GM11168 (cell line): ENCODE results near the gene PFN1.
"Not testable (repeated sequence)": the region's sequence is repeated elsewhere in the genome, so short reads cannot be mapped to it uniquely, and the experiment has no call there.

ENCODE experiments used
- in situ Hi-C: fragments of 300-500 bp; cut with MboI; formaldehyde crosslinking; loops from one replicate; pipeline ENCODE4 v1.12.0; 2022; ENCODE audit warnings: low sequenced_read_pairs; ENCODE audit not compliant: unreplicated experiment

The PFN1 gene

DNA sequence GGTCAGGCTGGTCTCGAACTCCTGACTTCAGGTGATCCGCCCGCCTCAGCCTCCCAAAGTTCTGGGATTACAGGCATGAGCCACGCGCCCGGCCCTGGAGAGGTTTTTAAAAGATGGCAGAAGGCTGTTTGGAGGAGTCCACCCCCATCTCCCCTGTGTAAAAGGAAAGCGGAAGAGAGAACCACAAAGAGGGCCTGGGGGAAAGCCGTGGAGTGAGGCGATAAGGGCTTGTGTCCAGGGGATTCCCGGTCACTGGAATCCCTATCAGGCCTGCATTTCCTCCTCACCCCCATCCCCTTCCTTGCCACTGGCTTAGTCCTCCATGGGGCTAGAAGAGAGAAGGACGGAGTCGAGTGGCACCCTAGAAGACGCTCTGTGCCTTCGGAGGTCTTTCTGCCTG lies 16.4 kb downstream of the PFN1 start, which contains the start of gene GP1BA:
GP1BA (plus strand) TSS at position 315 of the 400 bp plus-strand sequence. CDS start 328 bp downstream, outside the sequence.
- in situ Hi-C loops = no loop called here

DNA sequence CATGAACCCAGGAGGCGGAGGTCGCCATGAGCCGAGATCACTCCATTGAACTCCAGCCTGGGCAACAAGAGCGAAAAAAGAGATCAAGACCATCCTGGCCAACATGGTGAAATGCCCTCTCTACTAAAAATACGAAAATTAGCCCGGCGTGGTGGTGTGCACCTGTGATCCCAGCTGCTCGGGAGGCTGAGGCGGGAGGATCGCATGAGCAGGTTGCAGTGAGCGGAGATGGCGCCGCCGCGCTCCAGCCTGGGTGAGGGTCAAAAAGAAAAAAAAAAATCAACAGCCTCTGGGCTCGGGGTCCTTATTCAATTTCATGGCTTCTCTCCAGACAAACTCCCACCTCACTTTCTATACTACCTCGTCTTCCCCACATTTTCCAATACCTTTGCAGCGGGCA lies 19.4 kb downstream of the PFN1 start:
- in situ Hi-C loops = no loop called here

DNA sequence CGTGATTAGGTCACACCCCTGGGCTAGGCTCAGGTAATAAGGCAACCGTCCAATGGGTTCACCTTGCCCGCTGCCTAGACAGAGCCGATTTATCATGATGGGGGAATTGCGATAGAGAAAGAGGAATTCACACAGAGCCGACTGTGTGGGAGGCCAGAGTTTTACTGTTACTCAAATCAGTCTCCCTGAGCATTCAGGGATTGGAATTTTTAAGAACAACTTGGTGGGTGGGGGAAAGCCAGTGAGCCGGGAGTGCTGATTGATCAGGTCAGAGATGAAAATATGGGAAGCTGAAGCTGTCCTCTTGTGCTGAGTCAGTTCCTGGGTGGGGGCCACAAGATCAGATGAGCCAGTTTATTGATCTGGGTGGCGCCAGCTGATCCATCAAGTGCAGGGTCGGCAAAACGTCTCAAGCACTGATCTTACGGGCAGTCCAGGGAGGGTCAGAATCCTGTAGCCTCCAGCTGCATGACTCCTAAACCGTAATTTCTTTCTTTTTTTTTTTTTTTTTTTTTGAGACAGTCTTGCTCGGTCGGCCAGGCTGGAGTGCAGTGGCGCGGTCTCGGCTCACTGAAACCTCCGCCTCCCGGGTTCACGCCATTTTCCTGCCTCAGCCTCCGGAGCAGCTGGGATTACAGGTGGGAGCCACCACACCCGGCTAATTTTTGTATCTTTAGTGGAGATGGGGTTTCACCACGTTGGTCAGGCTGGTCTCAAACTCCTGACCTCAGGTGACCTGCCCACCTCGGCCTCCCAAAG lies 21.6 kb downstream of the PFN1 start:
- in situ Hi-C loops = not testable (repeated sequence)

DNA sequence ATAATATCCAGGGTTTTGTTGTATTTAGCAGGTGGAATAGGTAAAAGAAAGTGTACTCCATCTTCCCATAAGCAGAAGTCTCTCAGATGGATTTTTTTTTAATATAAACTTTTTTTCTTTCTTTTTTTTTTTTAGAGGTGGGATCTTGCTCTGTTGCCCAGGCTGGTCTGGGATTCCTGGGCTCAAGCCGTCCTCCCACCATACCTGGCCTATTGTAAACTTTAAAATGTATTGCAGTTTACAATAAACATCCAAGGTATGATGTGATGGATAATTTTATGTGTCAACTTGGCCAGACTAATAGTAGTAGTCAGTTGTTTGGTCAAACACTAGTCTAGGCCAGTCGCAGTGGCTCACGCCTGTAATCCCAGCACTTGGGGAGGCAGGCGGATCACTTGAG lies 27.0 kb downstream of the PFN1 start:
- in situ Hi-C loops = no loop called here

DNA sequence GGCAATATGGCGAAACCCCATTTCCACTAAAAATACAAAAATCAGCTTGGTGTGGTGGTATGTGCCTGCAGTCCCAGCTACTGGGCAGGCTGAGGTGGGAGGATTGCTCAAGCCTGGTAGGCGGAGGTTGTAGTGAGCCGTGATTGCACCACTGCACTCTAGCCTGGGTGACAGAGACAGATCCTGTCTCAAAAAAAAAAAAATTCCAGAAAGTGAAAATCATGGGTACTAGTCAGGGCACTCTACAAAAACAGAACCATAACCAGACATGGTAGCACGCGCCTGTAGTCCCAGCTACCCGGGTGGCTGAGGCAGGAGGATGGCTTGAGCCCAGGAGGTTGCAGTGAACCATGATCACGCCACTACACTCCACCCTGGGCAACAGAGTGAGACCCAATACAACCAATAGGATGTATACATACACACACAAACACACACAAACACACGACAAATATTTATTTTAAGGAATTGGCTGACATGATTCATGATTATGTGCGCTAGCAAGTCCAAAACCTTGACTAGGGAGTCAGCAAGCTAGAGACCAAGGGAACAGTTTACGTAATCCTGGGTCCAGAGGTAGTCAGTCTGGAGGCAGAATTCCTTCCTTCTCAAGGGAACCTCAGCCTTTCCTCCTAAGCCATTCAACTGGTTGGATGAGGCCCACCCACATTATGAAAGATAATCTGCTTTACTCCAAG lies 27.8 kb downstream of the PFN1 start:
- in situ Hi-C loops = no loop called here

DNA sequence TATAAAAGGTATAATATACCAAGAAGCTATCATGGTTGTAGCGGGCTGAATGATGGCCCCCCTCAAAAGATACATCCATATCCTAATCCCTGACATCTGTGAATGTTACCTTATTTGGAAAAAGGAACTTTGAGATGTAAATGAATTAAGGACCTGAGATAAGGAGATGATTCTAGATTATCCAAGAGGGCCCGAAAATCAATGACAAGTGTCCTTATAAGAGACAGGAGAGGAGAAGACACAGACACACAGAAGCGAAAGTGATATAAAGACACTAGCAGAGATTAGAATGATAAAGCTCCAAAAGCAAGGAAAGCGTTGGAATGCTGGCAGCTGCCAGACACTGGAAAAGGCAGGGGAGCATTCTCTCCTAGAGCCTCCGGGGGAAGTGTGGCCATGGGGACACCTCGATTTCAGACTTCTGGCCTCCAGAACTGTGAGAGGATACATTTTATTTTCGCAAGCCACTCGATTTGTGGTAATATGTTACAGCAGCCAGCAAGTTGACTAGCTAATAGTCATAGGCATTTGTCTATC lies 28.8 kb downstream of the PFN1 start:
- in situ Hi-C loops = no loop called here

DNA sequence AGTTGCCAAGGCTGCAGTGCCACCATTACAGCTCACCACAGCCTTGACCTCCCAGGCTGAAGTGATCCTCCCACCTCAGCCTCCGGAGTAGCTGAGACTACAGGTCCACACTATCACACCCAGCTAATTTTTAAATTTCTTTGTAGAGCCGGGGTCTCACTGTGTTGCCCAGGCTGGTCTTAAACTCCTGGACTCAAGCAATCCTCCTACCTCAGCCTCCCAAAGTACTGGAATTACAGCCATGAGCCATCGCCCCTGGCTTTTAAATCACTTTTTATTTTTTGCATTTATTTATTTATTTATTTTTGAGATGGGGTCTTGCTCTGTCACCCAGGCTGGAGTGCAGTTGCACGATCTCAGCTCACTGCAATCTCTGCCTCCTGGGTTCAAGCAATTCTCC lies 33.8 kb downstream of the PFN1 start:
- in situ Hi-C loops = not testable (repeated sequence)

DNA sequence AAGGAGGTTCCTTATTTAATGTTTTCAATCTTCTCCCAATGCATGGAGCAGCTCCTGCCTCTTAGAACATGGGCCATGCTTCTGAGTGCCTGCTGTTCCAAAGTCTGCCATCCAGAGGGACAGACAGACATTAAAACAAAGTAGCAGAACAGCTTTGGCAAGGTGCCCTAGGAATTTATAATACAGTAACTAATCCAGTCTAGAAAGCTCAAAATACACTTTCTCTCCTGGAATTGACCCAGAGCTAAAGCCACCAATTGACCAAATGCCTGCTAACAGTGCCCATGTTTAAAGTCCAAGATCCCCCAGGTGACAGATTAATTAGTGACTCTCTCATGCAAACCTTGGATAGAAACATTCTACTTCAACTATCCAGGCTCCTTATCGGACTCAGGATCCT lies 34.3 kb downstream of the PFN1 start:
- in situ Hi-C loops = no loop called here

DNA sequence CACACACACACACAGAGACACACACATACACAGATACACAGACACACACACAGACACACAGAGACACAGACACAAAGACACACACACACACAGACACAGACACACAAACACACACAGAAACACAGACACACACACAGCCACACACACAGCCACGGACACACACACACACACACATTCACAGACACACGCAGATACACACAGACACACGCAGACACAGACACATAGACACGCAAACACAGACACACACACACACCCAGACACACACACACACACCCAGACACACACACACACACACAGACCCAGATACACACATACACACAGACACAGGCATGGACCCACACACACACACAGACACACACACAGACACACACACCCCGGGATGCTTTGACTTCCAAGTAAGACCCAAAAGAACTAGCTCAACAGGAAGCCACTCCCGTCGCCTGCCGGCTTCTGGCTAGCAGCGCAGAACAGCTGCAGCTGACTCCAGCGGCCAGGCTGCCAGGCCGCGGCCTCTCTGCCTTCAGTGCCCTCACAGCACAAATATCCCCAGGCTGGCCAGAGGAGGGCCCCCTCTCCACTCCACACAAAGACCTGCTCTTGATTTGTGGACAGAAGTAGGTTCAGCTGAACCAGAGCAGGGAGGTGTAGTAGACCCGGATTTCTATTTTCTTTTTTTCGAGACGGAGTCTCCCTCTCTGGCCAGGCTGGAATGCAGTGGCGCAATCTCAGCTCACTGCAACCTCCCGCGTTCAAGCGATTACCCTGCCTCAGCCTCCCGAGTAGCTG lies 39.4 kb downstream of the PFN1 start:
- in situ Hi-C loops = no loop called here

DNA sequence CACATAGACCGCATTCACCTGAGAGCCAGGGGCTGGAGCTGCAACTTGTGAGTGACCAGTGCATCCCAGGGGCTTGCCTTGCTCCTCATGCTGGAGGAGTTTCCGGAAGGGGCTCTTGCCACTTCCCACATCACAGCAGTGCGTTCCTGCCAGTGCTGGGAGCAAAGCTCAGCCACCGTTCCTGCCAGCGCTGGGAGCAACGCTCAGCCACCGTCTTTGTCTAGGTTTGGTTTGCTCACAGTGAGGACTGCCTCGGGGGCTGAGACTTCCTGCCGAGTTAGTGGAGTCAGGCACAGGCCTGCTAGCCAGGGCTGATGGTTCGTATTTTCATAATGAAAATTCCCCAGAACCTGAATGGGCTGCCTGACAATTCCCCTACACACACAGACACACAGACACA lies 40.0 kb downstream of the PFN1 start:
- in situ Hi-C loops = no loop called here

DNA sequence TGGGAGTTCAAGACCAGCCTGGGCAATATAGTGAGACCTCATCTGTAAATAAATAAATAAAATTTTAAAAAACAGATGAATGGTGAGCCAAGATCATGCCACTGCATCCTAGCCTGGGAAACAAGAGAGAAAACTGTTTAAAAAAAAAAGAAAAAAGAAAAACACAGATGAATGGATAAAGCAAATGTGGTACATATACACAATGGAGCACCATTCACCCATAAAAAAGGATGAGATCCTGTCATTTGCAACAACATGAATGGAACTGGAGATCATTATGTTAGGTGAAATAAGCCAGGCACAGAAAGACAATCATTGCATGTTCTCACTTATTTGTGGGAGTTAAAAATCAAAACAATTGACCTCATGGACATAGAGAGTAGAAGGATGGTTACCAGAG lies 41.7 kb downstream of the PFN1 start:
- in situ Hi-C loops = not testable (repeated sequence)

DNA sequence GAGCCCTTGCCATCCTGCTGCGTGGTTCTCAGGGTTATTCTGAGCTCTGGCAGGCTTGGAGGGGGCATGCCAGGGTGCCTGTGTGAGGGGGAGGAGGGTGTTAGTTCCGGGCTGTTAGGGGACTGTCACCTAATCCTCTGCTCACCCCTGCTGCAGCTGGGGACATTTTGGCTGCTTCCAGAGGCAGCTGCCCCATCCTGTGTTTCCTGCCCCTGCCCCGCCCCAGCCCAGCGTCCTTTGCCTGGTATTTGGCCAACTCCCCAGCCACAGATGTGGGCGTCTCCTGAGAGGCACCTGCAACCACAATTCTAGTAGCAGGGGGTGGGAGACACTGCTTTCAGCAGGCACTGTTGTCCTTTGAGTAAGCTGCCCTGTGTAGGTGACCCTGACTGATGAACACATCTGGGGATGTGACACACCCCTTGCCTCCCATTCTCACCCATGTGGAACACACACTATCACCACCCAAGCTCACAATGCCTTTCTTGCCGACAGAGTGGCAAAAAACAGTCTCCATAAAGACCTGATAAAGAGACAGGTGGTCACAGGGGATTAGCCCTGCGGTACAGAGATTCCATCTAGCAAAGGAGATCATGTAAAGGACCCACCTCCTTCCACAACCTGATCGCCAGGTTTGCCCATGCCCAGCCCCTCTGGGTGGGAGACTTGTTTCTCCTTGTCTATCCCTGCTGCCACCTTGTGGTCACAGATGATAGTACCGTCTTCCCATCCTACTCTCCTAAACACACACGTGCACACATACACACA lies 45.1 kb downstream of the PFN1 start, which contains the start of gene CHRNE:
CHRNE (minus strand) TSS at position 48 of the 768 bp plus-strand sequence; CDS start at position 13, 35 bp downstream.
- in situ Hi-C loops = no loop called here

DNA sequence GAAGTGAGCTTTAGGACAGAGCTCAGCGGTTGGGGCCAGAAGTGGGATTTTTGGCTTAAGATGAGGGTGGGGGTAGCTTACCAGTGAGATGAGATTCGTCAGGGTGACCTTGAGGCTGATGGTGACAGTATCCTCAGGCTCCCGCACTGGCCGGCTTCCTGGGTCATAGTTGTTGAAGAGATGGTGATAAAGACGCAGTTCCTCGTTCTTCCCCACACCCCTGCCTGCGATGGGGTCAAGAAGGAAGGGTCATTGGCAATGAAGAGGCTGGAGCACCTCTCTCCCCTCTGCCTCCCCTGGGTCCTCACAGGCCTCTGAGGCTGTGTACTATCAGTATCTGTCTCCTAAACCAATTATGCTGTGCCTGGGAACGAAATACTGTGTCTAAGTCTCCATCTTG lies 45.8 kb downstream of the PFN1 start:
- in situ Hi-C loops = no loop called here

DNA sequence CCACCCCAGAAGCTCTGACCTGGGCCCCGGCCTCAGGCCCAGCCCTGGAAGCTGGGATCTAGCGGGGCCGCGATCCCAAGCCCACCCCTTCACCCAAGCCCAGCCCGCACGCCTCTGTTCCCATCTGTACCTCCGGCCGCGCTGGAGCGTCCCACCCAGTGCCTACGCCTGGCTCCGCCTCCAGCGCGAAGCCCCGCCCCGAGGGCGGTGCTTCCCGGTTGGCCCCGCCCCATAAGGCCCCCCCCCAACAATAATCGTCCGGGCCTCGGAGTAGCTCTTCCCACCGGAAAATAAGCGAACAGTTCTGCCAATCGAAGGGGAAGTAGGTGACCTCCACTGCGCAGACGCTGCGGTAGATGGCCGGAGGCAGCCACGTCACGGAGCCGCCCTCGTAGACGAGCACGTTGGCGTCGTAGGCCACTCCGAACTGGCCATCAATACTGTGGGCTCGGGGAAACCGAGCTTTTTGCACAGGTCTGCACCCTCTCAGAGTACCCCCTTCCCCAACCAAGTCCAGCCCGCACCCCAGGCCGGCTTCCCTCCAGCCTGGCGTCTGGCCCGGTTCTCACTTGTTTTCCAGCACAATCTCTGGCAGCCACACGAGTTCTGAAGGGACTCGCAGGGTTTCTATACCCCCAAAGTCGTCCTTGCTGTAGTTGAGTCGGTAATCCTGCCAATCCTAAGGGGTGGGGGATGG lies 46.5 kb downstream of the PFN1 start:
- in situ Hi-C loops = no loop called here

DNA sequence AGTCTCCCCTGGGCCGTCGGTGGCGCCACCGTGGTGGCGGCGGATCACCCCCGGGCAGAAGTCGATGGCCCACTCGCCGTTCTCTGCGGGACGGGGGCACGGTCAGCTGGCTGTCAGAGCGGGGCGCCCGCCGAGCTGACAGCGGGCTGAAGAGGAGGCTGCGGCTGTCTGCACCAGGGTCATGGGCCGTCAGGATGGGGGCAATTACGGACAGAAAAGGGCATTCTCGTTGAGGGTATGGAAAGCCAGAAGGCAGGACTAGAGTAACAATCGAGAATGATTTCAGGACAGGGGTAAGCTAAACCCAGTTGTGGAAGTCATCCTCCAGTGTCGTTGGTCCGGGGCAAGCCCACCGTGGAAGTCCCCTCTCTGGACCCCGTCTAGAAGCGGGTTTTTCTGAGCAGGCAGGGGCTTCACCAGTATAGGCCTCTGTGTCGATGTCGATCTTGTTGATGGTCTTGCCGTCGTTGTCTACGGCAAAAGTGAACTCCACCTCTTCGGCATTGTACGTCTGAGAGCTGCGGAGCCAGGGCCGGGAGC lies 47.2 kb downstream of the PFN1 start:
- in situ Hi-C loops = no loop called here

DNA sequence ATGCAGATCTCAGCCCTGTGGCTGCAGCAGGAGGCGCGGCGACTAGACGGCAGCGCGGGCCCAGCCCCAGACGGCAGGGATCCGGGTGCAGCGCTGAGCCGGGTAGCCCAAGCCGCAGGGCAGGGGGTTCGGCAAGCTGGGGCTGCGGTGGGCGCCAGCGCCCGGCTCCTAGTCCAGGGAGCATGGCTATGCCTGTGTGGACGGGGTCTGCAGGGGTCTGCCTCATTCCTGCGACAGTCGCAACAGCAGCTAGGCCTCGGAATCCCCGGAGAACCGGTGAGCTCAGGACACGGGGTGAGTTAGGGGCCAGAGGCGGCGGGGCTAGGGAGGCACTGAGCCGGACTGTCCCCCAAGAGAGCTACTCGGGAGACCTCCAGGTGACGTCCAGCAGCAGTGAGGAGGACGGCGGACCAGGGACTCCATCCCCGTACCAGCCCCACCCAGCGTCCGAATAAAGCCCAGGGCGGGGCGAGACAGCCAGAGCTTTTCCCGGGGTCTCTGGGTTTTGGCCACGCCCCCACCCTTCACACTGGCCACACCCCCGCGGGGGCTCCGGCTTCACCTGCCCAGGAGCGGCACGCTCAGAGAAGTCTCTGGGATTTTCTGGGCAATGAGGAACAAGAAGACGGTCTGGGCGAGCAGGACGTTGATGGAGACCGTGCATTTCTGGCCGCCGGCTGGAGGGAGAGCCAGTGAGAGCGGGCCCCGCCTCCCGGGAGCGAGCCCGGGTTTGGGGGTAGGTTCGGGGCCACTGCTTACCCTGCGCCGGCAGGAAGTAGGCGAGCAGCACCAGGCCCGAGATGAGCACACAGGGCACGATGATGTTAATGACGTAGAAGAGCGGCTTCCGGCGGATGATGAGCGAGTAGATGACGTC lies 47.9 kb downstream of the PFN1 start:
- in situ Hi-C loops = no loop called here

DNA sequence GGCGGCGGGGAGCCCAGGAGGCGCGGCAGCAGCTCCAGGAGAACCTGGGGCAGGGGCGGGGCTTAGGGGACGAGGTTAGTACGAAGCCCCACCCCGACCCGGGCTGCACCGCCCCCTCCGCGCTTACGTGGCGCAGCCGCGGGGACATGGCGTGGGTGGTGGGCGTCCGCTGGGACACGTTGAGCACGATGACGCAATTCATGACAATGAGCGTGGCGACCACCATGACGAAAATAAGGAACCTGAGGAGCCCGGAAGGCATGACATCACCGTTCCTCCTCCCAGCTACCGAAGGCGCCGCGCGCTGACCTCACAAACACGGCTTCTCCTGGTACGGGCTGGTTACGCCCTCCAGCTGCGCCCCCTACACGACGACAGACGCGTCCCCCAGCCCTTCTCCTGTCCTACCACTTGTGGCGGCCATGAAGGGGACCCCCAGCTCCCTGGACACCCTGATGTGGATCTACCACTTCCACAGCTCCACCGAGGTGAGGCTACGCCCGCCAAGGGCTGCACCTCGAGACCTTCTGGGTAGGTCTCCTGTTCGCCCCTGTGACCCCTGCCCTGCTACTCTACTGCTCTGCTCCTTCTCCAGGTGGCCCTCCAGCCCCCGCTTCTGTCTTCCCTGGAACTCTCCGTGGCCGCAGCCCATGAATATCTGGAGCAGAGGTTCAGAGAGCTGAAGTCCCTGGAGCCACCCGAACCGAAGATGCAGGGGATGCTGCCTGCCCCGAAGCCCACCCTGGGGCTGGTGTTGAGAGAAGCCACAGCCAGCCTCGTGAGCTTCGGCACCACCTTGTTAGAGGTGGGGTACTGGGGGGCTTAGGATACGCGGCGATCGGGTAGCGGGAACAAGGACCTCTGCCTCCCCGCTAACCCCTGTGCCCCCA lies 48.7 kb downstream of the PFN1 start, which contains the start of gene C17orf107:
C17orf107 (plus strand) TSS at position 196 of the 890 bp plus-strand sequence; CDS start at position 423, 227 bp downstream.
- in situ Hi-C loops = no loop called here
